ENCODE data around the gene PCDH15. TPM values are rescaled to one million over a fixed set of nuclear protein-coding genes. Genes with fewer than 3 reads are reported as not detected.

Gene PCDH15
- total RNA-seq, 1 donor from 2014 or later: 21.7 TPM

- DNase-seq (ENCODE audit: low read depth, low spot score): no peak
- Mint-ChIP-seq H3K4me3 (no peak overlapping the region), H3K36me3 (ENCODE audit: low read depth) (peaks cover 9% of the 10 kb centered on the region), H3K4me1 (no peaks in the 10 kb centered on the region), H3K27ac (ENCODE audit: unreplicated experiment) (no peak overlapping the region), H3K9me3 (peaks cover 7% of the 10 kb centered on the region), H3K27me3 (ENCODE audit: low read depth) (no peaks in the 10 kb centered on the region)
- TF ChIP-seq CTCF (conservative IDR thresholded peaks at IDR 0.05): no peak
These were observed 652.5 kb downstream of the PCDH15 start for GRCh38 chr10:54148508-54148907.

DNA sequence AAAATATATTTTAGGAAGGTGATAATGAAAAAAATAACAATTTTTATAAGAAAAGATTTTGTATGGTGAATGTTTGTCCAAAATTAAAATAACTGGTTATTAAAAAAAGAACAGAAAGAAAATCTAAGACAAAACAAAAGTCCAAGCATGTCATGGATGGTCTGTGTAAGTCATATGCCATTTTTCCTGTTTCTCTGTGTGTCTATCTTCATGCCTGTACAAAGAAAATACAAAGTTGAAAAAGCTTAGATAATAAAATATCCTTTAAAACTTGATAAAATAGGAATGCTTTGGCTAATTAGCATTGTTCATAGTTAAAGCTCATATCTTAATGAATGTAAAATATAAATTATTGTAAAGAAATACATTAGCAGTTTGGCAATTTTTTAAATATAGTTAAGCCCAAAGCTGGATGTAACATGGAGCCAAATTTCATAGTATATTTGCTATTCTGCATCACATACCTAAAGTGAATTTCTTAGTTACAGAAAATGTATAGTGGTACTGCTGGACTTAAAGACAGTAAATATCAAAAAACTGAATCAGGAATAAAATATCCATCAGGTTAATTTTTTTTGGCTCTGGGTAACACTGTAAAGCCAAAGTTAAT, 661.1 kb downstream of the PCDH15 start:
- Mint-ChIP-seq H3K4me3 (no peak overlapping the region), H3K36me3 (ENCODE audit: low read depth) (peaks cover 36% of the 10 kb centered on the region), H3K27me3 (ENCODE audit: low read depth) (no peaks in the 10 kb centered on the region), H3K27ac (ENCODE audit: unreplicated experiment) (no peak overlapping the region), H3K4me1 (no peaks in the 10 kb centered on the region), H3K9me3 (peaks cover 27% of the 10 kb centered on the region)
- DNase-seq (ENCODE audit: low read depth, low spot score): no peak
- no peak for TF ChIP-seq CTCF (conservative IDR thresholded peaks at IDR 0.05)

GRCh38 chr10:54137396-54137795, 663.6 kb downstream of the PCDH15 start:
- TF ChIP-seq CTCF (conservative IDR thresholded peaks at IDR 0.05): no peak
- DNase-seq (ENCODE audit: low read depth, low spot score): no peak
- peaks cover 18% of the 10 kb centered on the region for H3K9me3 Mint-ChIP-seq
- no peaks in the 10 kb centered on the region for H3K27me3 Mint-ChIP-seq (ENCODE audit: low read depth)
- H3K27ac Mint-ChIP-seq (ENCODE audit: unreplicated experiment): no peak overlapping the region
- no peak overlapping the region for H3K4me3 Mint-ChIP-seq
- H3K4me1 Mint-ChIP-seq: no peaks in the 10 kb centered on the region
- H3K36me3 Mint-ChIP-seq (ENCODE audit: low read depth): peaks cover 30% of the 10 kb centered on the region

- DNase-seq (ENCODE audit: low read depth, low spot score): no peak
- TF ChIP-seq CTCF (conservative IDR thresholded peaks at IDR 0.05): peak; percentile 58
- Mint-ChIP-seq H3K9me3 (peaks cover 13% of the 10 kb centered on the region), H3K4me1 (peaks cover 7% of the 10 kb centered on the region), H3K4me3 (no peak overlapping the region), H3K27ac (ENCODE audit: unreplicated experiment) (no peak overlapping the region), H3K36me3 (ENCODE audit: low read depth) (peaks cover 17% of the 10 kb centered on the region), H3K27me3 (ENCODE audit: low read depth) (no peaks in the 10 kb centered on the region)
These were observed 667.8 kb downstream of the PCDH15 start for GRCh38 chr10:54133203-54133602.

DNA sequence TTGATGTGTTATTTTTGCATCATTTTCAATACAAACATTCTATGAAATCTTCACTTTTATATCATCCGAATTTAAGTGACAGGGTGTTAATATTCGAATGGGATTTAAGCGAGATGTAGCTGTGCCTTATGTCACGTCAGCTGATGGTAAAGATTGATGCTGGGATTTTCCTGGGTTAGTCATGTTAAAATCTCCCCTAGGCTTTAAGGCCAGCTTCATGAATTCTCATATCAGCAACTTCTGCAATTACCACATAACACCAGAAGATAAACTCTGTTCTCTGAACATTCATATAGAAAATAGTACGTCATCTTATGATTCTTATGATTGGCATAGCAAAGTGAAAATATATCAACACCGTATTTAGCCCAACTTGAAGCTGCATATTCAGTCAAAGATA, 669.2 kb downstream of the PCDH15 start:
- H3K36me3 Mint-ChIP-seq (ENCODE audit: low read depth): peaks cover 10% of the 10 kb centered on the region
- no peak overlapping the region for H3K4me3 Mint-ChIP-seq
- peaks cover 9% of the 10 kb centered on the region for H3K9me3 Mint-ChIP-seq
- TF ChIP-seq CTCF (conservative IDR thresholded peaks at IDR 0.05): no peak
- H3K27me3 Mint-ChIP-seq (ENCODE audit: low read depth): no peaks in the 10 kb centered on the region
- H3K27ac Mint-ChIP-seq (ENCODE audit: unreplicated experiment): no peak overlapping the region
- DNase-seq (ENCODE audit: low read depth, low spot score): no peak
- H3K4me1 Mint-ChIP-seq: peaks cover 7% of the 10 kb centered on the region

Data from neural crest cell (in vitro differentiated cells).